GM19455 (cell line): ENCODE results near the gene CHKB.
A peak's percentile ranks its signal among the peaks of the same experiment; 100 is the strongest.

Experiments
- ATAC-seq: cut with Tn5 transposase; IDR thresholded peaks from one replicate; pipeline ENCODE4 v1.9.1; 2021; ENCODE audit not compliant: unreplicated experiment

Gene CHKB

GRCh38 chr22:50600538-50600937, 17.9 kb upstream of the CHKB start, which contains the start of gene MAPK8IP2:
Gene MAPK8IP2 (plus strand): TSS chr22:50600793. CDS start chr22:50600819, 26 bp downstream.
- ATAC-seq = no peak

DNA sequence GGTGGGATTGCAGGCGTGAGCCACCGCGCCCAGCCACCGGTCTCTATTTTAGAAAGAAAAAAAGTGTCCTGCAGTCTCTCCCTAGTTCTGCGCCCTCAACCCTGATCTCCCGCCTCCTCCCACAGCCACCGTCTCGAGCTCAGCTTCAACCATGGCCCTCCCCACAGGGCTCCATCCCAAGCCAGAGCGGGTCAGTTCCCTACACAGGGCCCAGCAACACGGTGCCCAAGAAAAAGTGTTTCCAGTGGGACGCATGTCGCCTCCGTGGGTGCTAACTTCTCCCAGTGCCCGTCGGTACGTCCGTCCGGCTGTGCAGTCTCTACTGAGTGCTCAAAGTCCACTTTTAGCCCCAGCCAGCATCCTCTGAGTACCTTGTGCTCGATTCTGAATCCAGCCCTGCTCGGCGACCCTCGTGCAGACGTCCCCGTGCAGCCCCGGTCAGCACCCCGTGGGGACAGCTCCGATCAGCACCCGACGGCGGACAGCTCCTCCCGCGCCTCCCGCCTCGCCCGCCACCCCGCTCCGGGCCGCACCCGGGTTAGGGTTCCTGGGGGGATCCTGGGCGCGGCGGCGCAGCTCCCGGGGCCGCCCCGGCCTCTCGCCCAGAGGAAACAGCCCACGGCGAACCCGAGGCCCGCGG, 17.3 kb upstream of the CHKB start:
- ATAC-seq = no peak

GRCh38 chr22:50597097-50597496, 14.4 kb upstream of the CHKB start:
- ATAC-seq = no peak

DNA sequence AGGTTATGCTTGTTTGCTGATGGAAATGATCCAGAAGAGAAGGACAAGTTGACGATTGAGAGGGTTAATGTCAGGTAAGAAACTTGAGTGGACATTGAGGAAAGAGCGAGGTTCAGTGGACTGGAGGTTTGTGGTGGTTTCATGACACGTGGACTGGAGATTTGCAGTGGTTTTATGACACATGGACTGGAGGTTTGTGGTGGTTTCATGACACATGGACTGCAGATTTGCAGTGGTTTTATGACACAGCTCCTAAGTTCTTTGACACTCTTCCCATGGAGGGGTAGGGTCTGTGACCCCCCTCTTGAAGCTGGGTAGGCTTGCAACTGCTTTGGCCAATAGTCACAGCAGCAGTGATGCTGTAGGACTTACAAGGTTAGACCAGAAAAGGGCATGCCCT, 12.5 kb upstream of the CHKB start:
- ATAC-seq = no peak

DNA sequence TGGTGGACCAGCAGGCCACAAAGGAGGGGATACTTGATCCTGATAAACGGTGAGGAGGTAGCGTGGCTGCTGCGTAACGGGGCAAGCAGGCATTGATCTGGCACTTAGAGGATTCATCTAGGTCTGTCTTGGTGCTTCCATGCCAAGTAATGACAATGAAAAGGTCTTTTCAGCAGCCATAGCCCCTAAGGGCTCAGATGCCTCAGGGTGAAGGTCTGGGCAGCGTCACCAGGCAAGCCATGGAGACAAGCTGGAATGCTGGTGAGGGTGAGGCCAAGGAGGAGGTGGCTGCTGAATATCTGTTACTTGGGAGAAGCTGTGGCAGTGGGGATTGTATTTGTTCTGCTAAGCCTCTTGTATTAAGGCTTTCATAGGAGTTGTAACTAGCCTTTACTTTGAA, 4.8 kb upstream of the CHKB start:
- ATAC-seq = no peak

DNA sequence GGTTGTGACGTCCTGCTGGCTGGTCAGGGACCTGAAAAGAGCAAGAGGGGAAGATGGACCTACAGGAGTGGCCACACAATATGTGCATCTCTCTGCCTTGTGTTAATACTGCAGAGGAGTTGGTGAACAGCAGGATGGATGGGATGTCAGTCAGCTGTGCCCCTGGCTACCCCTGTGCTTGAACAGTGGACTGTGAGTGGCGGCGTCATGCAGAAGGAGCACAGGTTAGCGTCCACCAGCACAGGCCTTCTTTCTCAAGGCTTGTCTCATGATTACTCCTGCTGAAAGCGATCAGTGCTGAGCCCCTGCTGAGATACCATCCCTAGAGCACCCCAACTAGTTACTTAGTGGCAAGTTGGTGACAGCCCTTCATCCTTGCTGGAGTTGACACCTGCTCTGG, 3.8 kb upstream of the CHKB start:
- no peak for ATAC-seq

GRCh38 chr22:50585781-50586180, 3.1 kb upstream of the CHKB start:
- ATAC-seq = no peak

- no peak for ATAC-seq
Measured at GRCh38 chr22:50585238-50585637, 2.6 kb upstream of the CHKB start.

- no peak for ATAC-seq
Measured at GRCh38 chr22:50584106-50585096, 1.8 kb upstream of the CHKB start.

- peak; percentile 37 for ATAC-seq
Measured at GRCh38 chr22:50583294-50583861, 729 bp upstream of the CHKB start.

- ATAC-seq = peak; percentile 31
Measured at GRCh38 chr22:50581950-50582492, 628 bp downstream of the CHKB start.

DNA sequence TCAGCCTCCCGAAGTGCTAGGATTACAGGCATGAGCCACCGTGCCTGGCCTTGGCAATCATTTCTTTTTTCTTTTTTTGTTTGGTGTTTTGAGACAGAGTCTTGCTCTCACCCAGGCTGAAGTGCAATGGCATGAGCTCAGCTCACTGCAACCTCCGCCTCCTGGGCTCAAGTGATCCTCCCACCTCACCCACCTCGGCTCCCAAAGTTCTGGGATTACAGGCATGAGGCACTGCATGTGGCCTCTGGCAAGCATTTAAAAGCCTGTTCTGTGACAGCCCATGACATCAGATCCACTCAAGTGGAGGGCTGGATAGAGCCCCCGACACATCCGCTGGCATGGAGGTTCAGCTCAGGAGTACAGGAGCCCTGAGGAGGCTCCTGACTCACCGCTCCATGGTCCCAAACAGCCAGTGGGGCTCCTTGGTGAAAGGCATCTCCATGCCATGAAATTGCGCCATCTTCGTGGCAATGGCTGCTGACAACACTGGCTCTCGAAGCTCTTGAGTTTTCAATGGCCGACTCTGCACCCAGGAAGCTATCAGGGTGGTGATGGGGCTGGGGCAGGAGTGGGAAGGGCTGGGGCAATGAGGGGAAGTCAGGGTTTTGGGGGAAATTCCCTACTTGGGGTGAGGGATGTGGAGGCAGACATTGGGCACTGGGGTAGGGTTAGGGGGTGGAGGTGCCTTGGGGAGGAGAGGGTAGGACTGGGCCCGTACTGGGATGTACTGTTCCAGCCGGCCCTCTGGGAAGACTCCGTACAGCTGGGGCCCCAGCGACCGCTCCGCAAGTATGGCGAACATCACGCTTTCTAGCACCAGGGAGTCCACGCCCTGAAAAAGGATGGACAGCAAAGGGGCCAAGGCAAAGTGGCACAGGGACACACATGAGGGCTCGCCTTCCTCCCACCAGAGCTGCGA, 1.4 kb downstream of the CHKB start:
- ATAC-seq = no peak

DNA sequence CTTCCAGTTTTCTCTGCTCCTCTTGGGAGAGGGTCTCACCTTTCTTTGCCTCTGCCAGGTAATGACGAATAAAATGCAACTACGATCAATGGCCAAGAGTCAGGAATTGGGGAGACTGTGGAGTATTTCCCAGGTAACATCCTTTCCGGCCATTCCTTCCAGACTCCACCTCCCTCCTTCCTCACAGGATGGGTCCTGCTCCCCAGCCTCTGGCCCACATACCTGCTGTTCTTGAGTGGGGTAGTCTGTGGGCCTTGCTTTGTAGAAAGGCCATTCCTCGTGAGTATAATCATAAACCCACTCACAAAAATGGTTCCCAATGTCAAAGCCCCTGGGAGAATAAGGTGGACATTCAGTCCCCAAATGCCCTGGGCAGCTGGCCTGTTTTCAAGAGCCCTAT, 2.9 kb downstream of the CHKB start:
- no peak for ATAC-seq

DNA sequence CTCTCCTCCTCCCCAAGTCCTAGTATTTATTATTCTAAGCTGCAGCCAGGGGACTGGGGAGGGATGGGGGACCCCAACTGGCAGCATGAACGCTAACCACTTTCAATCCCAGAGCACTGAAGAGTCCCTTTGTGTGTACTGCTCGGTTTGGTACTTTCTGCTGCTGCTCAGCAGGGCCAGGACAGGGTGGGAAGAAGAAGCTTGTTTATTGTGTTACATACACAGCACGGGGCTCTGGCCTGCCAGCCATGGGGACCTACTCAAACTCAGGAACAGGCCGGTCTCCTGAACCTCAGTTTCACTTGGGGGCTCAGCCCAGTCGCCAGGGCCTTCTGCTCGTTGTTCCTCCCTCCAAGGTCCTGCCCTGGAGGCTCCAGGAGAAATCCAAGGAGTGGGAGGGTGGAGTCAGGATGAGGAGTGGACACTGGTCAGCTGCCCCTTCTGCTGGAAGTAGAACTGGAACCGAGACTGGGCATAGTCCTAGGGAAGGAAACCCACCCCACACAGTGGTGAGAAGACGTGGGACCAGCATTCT, 3.8 kb downstream of the CHKB start:
- ATAC-seq = no peak

GRCh38 chr22:50577987-50578775, 4.5 kb downstream of the CHKB start, which contains the start of gene CPT1B:
Gene CPT1B (minus strand): TSS chr22:50578427. CDS start chr22:50577915, 512 bp downstream.
- no peak for ATAC-seq

DNA sequence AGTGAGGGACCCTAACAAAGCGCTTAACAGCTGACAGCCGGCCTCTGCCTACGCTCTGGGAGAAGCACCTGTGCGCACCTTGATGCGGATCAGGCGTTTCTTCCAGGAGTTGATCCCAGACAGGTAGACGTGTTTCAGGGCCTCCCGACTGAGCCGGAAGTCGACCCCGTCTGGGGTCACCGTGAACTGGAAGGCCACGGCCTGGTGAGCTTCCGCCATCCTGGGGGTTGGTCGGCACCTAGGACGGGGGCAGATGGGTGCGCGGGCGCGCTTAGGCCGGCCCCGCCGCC, 5.0 kb downstream of the CHKB start:
- ATAC-seq = no peak

DNA sequence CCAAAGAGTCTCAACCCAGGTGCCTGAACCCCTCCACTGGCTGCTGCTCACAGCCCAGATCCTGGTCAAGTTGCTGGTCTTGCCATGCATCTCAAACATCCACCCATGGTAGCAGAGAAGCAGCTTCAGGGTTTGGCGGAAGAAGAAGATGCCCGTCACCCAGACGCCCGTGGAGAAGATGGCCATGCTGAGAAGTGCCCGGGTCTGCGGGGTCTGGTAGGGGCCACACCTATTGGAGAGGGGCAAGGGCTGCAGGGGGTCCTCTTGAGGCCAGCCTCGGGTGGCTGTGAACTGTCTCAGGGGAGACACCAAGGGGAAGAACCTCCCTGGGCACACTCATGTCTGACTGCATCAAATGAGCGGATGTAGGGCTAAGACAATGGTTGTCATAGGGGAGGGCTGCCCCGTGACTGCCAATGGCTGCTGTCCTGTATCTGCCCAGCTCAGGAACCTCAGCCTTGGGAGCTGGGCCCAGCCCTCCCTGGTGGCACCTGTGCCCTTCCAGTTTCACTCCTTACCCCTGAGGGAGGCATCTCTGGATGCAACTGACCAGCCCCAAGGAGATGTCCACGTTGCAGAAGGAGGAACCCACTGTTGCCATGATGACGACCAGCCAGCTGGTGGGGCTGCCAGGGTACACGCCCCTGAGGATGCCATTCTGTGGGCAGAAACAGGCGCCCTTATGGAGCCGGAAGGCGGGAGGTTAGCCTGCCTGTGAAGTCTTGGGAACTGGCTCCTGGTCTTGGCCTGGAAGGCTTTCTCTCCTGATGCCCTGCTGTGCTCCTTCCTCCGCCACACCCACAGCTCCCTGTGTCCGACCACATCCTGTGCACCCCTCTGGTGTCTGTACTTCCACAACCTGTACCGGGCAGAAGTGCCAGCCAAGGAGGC, 5.6 kb downstream of the CHKB start:
- ATAC-seq = no peak

GRCh38 chr22:50576070-50576469, 6.6 kb downstream of the CHKB start:
- ATAC-seq = no peak
